GM12873 (cell line): ENCODE results near the gene TRAIP.

Experiments used
- CTCF ChIP-seq: IDR thresholded peaks from 2 replicates; pipeline ENCODE4 v1.5.1; 2012; ENCODE audit warnings: low read depth, mild to moderate bottlenecking, moderate library complexity, low read length, control low read depth; ENCODE audit not compliant: insufficient read depth; ENCODE audit errors: missing control alignments

TRAIP gene, protein sequence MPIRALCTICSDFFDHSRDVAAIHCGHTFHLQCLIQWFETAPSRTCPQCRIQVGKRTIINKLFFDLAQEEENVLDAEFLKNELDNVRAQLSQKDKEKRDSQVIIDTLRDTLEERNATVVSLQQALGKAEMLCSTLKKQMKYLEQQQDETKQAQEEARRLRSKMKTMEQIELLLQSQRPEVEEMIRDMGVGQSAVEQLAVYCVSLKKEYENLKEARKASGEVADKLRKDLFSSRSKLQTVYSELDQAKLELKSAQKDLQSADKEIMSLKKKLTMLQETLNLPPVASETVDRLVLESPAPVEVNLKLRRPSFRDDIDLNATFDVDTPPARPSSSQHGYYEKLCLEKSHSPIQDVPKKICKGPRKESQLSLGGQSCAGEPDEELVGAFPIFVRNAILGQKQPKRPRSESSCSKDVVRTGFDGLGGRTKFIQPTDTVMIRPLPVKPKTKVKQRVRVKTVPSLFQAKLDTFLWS

DNA sequence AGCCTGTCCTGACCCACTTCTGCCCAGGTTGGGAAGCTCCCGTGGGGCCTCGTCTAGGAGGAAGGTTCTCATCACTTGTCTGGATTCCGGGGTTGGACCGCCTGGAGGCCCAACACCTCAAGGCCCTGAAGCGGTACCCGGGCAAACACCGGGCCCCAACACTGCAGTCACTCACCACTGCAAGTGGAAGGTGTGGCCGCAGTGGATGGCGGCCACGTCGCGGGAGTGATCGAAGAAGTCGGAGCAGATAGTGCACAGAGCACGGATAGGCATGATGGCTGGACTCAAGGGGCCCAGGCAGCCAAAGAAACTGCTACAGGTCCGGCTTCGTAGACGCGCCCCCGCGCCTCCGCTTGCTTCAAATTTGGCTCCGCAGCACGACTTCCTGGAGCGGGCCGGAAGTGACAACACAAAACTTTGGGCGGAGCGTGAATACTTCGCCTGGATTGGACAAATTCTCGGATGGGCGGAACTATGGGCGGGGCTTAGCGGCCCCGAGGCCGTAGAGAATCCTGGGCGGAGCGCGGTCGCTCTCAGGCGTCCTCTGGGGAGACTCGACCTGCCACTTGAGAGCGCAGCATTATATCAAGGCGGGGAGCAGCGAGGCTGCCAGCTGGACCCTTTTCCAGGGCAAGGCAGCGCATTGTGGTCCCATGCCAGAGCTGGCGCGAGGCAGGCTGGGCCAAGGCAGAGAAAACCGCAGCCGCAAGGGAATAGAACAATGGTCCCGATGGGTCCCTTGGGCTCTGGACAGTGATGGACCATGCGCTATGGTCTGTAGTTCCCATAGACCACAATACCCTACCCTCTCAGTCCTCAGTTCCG, at the start of gene TRAIP:
TRAIP (minus strand) TSS at position 384 of the 825 bp plus-strand sequence; CDS start at position 273, 111 bp downstream.
- no peak for TF ChIP-seq CTCF

GRCh38 chr3:49903451-49904424, 47.4 kb upstream of the TRAIP start, which contains the start of gene MST1R:
MST1R (minus strand) TSS chr3:49903873; CDS start chr3:49903609, 264 bp downstream.
- TF ChIP-seq CTCF, result no peak

GRCh38 chr3:49902511-49903345, 46.4 kb upstream of the TRAIP start:
- TF ChIP-seq CTCF, result no peak

GRCh38 chr3:49901366-49902339, 45.3 kb upstream of the TRAIP start:
- no peak for TF ChIP-seq CTCF

GRCh38 chr3:49900491-49901153, 44.3 kb upstream of the TRAIP start:
- TF ChIP-seq CTCF, result no peak
